Measurements from ENCODE around the gene ANAPC2.

The ANAPC2 gene

GRCh38 chr9:137227054-137227852 lies 38.9 kb upstream of the ANAPC2 start, which contains the start of gene RNF224:
Gene RNF224, plus strand, starts transcription at chr9:137227502. Its CDS starts 834 bp downstream, at chr9:137228336.
- DNase-seq (ENCODE audit: low read depth) = peak; percentile 83

- DNase-seq (ENCODE audit: low read depth) = peak; percentile 76
Observed at GRCh38 chr9:137226338-137227053, 38.1 kb upstream of the ANAPC2 start.

DNA sequence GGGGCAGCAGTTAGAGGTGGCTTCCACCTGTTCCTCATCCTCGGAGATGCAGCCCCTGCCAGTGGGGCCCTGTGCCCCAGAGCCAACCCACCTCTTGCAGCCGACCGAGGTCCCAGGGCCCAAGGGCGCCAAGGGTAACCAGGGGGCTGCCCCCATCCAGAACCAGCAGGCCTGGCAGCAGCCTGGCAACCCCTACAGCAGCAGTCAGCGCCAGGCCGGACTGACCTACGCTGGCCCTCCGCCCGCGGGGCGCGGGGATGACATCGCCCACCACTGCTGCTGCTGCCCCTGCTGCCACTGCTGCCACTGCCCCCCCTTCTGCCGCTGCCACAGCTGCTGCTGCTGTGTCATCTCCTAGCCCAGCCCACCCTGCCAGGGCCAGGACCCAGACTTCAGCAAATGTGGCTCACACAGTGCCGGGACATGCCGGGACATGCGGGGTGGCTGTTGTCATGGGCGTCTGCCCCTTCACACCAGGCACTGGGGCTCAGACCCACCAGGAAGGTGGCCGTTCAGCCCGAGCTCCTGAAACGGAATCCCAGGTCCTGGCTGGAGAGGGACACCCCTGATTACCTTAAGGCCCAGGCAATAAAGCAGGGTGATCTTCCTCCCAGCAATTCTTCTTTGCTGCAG lies 37.5 kb upstream of the ANAPC2 start:
- DNase-seq (ENCODE audit: low read depth) = no peak

DNA sequence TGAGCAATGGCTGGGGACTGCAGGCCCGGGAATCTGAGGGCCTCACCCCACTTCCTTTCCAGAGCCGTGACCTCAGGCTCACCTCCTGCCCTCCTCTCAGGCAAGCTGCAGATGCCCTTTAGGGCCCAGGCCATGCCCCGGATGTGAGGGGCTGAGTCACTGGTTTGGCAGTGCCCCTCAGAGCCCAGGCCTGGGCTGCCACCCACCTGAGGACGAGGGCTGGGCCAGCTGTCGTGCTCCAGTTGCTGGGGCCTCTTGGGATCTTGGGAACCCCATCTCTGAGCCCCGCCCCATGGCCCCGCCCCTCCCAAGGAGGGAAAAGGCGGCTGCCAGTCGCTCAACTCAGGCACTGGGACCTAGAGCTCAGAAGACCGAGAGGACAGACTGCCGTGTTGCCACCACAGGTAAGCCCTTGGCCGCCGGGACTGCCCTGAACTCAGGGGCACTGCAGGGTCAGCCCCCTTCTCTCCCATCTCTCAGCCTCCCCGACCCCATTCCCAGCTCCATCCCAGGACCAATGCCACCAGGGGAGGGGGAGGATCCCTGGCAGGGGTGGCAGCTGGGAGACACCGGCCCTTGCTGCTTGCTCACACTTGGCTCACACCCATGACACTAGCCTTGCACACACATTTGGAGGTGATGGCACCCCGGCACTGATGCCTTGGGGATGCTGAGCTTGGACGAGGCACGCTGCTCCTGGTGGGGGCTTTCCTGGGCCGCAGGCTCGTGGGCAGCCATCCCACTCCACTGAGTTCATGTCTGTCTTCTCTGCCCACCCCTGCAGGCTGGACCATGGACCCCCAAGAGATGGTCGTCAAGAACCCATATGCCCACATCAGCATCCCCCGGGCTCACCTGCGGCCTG lies 36.7 kb upstream of the ANAPC2 start, which contains the start of gene CYSRT1:
TSS of gene CYSRT1 (plus strand) at position 345 of the 865 bp plus-strand sequence. CDS start at position 793, 448 bp downstream.
- DNase-seq (ENCODE audit: low read depth) = peak; percentile 34

- peak; percentile 99 for DNase-seq (ENCODE audit: low read depth)
Observed at GRCh38 chr9:137223078-137223970, 35.0 kb upstream of the ANAPC2 start.

DNA sequence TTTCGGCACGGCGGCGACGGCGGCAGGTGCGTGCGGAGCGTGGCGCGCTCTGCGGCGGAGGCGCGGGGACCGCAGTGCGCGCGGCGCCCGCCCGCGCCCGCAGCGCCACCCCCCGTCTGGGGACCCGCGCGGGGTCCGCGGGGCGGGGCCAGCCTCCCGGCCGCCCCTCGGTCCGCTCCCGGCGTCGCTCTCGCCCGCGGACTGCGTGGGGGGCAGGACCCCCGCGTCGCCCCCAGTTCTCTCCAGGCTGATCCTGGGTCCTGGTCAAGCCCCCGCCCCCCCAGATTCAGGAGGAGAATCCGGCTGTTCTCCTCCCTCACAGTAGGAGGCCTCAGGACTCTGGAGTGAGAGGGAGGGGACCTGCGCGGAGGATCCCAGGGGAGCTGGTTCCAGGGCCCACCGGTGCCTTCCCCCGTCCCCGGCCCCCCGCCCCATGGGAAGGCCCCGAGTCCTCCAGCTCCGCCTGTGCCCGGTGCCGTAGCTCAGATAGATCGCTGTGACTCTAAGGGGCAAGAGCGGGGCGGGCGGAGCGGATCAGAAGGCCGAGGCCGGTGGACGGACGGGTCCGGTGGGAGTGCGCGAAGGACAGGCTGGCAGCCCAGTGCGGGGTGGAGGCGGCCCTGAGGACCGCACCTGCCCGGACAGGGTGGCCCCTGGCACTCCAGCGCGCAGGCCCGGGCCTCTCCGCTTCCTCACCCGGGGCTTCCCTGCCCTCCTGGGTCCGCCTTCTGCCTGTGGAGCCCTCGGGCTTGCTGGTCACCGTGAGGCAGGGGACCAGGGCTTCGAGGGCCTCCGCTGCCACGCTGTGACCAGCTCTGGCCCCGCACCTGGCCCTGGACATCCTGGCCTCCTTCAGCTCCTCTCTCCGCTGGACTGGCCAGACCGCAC lies 34.1 kb upstream of the ANAPC2 start, which contains the start of gene RNF208:
TSS of gene RNF208 (minus strand) at position 51 of the 888 bp plus-strand sequence. CDS start 1,028 bp downstream, outside the sequence.
- DNase-seq (ENCODE audit: low read depth) = peak; percentile 28

DNA sequence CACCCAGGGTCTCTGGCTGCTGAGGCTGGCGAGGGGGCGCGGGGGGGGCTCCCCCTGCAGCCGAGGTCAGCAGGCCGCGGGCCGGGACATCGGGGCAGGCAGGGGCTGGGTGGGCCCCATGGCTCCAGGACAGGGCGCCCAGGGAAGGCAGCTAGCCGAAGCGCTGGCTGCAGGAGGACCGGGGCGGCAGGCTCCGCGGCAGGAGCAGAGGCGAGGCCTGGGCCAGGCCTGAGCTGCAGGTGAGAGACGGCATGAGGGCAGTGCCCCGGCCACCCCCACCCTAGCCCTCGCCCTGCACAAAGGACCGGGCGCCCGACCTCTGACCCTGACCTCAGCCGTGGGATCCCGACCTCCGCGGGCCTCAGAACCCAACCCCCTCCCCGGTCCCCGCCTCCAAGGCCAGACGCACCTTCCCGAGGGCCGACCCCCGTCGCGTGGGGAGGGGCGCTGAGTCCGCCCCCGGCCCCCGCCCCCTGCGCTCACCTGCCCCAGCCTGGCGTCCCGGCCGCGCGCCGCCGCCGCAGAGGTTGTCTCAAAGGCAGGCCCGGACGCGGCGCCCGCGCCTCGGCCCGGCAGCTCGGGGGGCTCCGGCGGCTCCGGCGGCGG lies 33.2 kb upstream of the ANAPC2 start:
- DNase-seq (ENCODE audit: low read depth) = no peak

GRCh38 chr9:137221095-137221505 lies 32.7 kb upstream of the ANAPC2 start:
- no peak for DNase-seq (ENCODE audit: low read depth)

- DNase-seq (ENCODE audit: low read depth) = no peak
Observed at GRCh38 chr9:137220317-137221094, 32.1 kb upstream of the ANAPC2 start.

- DNase-seq (ENCODE audit: low read depth) = no peak
Observed at GRCh38 chr9:137219757-137220316, 31.5 kb upstream of the ANAPC2 start.

- peak; percentile 56 for DNase-seq (ENCODE audit: low read depth)
Observed at GRCh38 chr9:137218754-137219271, 30.5 kb upstream of the ANAPC2 start.

- DNase-seq (ENCODE audit: low read depth) = no peak
Observed at GRCh38 chr9:137218212-137218753, 29.9 kb upstream of the ANAPC2 start.

- no peak for DNase-seq (ENCODE audit: low read depth)
Observed at GRCh38 chr9:137217276-137218211, 29.2 kb upstream of the ANAPC2 start.

- DNase-seq (ENCODE audit: low read depth) = no peak
Observed at GRCh38 chr9:137216188-137216965, 28.0 kb upstream of the ANAPC2 start.
